DMS53 treated with DMSO at 0.1 percent for 48 hours (cell line): ENCODE results near the gene DACH1.

Experiments used
- DNase-seq: peaks from one replicate; lab custom pipeline; 2025; ENCODE audit not compliant: unreplicated experiment; lab: John Stamatoyannopoulos, UW

The DACH1 gene

DNA sequence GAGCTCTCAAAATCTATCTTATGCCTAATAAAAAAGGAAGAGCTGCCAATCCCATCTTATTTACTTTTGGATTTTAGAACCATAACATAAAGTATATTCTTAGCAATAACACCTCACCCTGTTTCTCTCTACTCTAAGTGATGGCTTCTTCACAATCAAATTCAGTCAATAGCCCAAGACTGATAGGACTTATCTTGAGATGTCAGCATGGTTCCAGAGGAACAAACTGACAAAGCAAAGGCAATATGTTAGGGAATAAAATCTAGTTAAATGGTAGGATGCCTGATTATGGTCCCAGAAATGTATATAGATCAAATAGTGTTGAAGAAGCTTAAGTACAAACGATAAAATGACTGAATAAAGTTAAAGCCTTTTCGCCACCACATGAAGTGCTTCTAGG lies 36.3 kb downstream of the DACH1 start:
- DNase-seq: no peak

DNA sequence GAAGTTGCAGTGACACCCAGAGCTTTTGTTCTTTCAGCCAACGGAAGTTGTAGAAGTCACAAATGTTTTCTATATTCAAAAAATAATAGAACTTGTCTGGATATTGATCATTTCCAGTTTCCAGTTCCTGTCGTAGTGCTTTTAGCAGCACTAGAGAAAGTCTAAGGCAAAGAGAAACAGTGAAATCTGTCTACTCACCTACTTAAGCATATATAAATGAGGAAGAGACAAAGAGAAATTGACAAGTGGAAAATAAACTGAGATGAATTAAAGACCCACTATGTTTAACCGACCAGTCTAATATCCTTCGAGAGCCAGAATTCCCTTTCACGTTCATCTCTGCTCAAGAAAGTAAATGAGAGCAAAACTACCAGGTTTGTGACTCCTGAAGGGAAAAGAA lies 36.7 kb downstream of the DACH1 start:
- no peak for DNase-seq

- no peak for DNase-seq
Observed at GRCh38 chr13:71829547-71829946, 37.5 kb downstream of the DACH1 start.

DNA sequence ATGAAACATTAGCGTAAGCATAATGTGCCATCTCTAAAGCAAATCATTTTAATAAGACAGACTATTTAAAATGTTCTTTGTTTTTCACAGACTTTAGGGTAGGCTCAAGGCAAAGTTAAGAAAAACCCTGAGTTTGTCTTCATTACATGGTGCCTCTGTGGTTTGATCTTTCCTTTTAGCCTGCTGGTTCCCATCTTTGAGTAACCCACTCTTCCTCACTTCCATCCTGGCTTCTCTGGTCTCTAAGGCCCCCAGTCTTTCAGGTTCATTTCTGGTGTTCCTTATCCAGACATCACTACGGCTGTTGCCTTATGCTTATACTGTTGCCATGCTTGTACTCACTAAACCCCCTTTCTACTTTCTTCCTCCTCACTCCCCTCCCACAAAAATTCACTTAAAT lies 38.4 kb downstream of the DACH1 start:
- DNase-seq: no peak

- no peak for DNase-seq
Observed at GRCh38 chr13:71828117-71828516, 38.9 kb downstream of the DACH1 start.

GRCh38 chr13:71827241-71827640 lies 39.8 kb downstream of the DACH1 start:
- DNase-seq: no peak

DNA sequence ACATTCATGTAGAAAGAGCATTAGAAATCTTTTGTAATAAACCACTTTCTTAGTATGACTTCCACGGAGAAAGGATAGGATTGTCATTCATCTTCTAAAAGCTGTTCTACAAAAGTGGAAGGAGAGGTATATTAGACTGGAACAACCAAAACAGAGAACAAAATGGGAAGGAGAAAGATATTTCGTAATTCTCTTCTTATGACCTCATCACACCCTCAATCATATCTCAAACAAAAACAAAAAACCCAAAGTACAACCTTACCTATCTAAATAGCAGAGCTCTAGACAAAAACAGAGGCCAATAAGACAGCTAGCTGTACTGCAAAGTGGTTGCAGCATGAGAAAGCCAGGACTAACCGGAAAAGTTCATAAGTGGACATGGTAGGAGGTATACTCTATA lies 46.3 kb downstream of the DACH1 start:
- DNase-seq: no peak

DNA sequence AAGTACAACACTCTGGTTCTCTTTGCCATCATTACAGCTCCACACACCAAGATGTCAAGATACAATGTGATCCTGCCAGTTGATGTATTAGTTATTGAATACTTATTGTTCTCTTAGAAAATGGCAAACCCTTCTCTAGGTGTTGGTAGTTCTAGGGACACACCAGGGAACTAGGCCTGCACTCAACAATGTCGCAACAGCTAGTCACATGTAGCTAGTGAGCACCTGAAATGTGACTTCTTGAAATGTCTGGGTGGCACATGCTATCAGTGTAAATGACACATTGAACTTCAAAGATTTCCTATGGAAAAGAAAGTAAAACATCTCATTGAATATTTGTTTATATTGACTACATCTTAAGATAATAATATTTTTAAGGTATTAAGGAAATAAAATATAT lies 49.7 kb downstream of the DACH1 start:
- no peak for DNase-seq

DNA sequence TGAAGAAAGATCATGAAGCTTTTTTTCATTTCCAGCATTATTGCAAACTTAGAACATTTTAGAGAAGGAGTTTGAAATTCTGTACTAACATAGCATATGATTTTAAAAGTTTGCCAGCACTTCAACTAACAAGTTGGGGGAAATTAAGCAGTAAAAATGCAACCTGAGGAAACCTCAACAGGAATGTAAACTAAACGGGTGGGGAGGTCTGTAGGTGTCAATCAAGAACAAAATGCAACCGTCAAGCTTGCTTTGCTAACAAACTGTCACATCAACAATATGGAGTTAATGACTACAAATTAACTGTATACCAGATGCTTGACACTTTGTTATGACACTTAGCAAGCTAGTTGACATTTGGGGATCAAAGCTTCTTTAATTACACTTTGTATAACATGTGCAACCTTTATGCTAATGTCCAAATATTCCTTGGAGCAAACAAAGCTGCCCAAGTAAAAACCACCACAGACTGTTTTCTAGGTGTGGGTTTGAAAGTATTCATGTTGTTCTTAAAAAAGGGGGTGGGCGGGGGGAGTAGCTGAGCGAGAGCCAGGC lies 52.1 kb downstream of the DACH1 start:
- DNase-seq: no peak

- no peak for DNase-seq
Observed at GRCh38 chr13:71813187-71813586, 53.8 kb downstream of the DACH1 start.

GRCh38 chr13:71811344-71811743 lies 55.7 kb downstream of the DACH1 start:
- DNase-seq: no peak

GRCh38 chr13:71808708-71809107 lies 58.3 kb downstream of the DACH1 start:
- DNase-seq: no peak

GRCh38 chr13:71806886-71807285 lies 60.1 kb downstream of the DACH1 start:
- DNase-seq: no peak

- DNase-seq: no peak
Observed at GRCh38 chr13:71803066-71803465, 63.9 kb downstream of the DACH1 start.

- no peak for DNase-seq
Observed at GRCh38 chr13:71801781-71802180, 65.2 kb downstream of the DACH1 start.

DNA sequence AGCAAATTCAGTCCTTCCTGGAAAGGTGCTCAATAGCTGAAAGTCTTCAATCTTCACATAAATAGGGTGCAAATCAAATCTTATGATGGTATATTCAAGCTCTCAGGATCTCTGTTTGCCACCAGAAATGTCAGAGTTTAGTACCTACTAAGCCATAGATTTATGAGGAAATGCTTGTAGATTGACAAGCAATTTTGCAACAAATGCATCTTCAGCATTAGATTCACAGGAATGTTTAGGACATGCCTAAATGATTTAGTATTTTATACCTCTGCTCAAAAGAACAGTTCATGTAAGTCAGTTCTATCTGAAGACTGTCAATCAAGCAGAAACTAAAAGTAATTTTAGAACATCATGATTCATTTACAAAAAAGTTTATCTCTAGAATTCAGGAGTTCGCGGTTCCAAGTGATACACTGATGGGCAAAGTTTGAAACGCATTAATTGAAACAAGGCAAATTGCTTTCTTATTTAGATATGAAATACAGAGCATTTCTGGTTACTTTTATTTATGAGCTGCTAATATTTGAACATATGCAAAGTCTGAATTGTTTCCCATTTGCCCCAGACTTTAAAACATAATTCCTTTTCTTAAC lies 65.7 kb downstream of the DACH1 start:
- DNase-seq: no peak

- DNase-seq: no peak
Observed at GRCh38 chr13:71799324-71799723, 67.7 kb downstream of the DACH1 start.

GRCh38 chr13:71798707-71799106 lies 68.3 kb downstream of the DACH1 start:
- DNase-seq: no peak

DNA sequence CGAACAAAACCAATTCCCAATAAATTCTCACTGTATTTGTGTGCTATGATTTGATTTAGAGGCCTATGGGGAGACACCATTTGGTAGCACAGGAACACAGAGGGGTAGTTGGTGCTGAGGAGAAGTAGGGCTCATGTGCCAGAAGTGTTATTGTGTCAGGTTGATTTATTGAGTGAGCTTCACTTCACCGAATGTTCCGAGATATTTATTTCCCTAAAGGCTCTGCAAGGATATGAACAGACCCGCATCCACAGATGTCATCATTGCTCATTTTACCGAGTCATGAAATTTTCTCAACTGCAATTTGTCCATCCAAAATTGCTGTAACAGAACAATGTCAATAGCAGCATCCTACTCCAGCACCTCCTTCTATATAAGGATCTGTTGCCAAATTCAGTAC lies 69.5 kb downstream of the DACH1 start:
- no peak for DNase-seq

- no peak for DNase-seq
Observed at GRCh38 chr13:71789693-71790329, 77.2 kb downstream of the DACH1 start.

DNA sequence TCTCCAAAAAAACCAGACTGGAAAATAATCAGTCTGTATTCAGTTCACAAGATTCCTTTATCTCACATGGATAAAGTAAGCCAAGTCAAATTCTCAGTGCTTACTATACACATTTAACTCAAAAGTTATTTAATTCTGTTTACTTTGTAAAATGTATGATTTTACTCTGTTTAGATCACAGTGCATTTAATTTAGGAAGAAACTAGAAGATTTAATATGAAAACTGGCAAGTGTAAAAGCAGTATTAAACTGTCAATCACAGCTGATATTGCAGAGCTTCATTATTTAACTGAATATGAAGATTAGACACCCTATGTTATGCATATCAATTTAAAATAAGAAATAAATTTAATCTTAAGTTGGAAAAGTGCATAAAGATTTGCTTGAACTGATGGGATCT lies 78.0 kb downstream of the DACH1 start:
- no peak for DNase-seq

DNA sequence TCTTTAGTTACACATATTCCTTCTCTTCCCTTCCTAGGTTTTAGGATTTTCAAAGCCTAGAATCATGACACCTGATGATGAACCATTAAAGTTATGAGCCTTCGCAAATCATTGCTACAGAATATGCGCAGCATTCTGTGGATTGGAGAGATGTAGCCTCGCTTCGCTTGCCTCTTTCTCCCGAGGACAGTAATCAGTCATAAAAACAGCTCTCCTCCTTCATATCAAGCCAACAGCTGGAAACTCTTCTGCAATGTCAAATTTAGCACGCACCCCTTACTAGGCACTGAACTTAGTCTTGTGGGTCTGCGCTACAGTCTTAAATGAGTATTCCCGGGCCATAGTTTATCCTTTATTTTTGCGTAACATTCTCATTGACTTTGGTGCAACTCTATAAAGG lies 79.6 kb downstream of the DACH1 start:
- DNase-seq: no peak

GRCh38 chr13:71786875-71787274 lies 80.1 kb downstream of the DACH1 start:
- no peak for DNase-seq
